Body of pancreas (tissue), 4 donors: Measurements from ENCODE around the gene MGAT4A.

Experiments used
- POLR2A ChIP-seq, 3 donors: fragments of 450-650 bp; IDR thresholded peaks; one replicate each; pipeline ENCODE4 v1.6.1; 2016; ENCODE audit warnings: antibody characterized with exemption in 3 of 3, mild to moderate bottlenecking in 2 of 3
- TF ChIP-seq, protein P1 (sequence below), 7 experiments: fragments of 450-650 bp in 4 of 7; fragments of 200-600 bp in 3 of 7; sonication (generic) in 3 of 7; IDR thresholded peaks; one replicate each; pipeline ENCODE4 v1.5.1; 2016 to 2019; ENCODE audit warnings: antibody characterized with exemption in 7 of 7

DNA sequence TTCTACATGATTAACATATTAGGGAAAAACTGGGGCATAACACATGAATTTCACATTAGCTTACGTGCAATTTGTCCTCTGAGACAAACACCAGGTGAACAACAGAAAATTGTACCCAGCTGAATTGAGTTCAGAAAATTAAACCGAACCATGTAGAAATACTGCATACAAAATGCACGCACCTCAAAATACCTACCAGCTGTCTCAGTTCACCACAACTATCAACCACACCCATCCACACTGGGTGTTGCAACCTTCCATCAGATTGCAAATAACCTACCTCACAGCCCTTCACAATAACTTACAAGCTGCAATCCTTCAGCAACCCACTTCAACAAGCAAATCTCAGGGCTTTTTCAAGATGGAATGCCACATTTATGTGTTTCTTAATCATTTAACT lies 66.6 kb downstream of the MGAT4A start:
- TF ChIP-seq, protein P1, sequence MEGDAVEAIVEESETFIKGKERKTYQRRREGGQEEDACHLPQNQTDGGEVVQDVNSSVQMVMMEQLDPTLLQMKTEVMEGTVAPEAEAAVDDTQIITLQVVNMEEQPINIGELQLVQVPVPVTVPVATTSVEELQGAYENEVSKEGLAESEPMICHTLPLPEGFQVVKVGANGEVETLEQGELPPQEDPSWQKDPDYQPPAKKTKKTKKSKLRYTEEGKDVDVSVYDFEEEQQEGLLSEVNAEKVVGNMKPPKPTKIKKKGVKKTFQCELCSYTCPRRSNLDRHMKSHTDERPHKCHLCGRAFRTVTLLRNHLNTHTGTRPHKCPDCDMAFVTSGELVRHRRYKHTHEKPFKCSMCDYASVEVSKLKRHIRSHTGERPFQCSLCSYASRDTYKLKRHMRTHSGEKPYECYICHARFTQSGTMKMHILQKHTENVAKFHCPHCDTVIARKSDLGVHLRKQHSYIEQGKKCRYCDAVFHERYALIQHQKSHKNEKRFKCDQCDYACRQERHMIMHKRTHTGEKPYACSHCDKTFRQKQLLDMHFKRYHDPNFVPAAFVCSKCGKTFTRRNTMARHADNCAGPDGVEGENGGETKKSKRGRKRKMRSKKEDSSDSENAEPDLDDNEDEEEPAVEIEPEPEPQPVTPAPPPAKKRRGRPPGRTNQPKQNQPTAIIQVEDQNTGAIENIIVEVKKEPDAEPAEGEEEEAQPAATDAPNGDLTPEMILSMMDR (IDR thresholded peaks at IDR 0.05), result no peak
- TF ChIP-seq POLR2A (IDR thresholded peaks at IDR 0.05), result no peak
